ENCODE results near the gene ZCCHC14. TPM values are rescaled to one million over a fixed set of nuclear protein-coding genes. Genes with fewer than 3 reads are reported as not detected.

ZCCHC14 gene
- polyA plus RNA-seq, 1 donor (not counting 4 experiments of a cell fraction or from before 2014, with no cell fraction given) = 3.6 TPM

DNA sequence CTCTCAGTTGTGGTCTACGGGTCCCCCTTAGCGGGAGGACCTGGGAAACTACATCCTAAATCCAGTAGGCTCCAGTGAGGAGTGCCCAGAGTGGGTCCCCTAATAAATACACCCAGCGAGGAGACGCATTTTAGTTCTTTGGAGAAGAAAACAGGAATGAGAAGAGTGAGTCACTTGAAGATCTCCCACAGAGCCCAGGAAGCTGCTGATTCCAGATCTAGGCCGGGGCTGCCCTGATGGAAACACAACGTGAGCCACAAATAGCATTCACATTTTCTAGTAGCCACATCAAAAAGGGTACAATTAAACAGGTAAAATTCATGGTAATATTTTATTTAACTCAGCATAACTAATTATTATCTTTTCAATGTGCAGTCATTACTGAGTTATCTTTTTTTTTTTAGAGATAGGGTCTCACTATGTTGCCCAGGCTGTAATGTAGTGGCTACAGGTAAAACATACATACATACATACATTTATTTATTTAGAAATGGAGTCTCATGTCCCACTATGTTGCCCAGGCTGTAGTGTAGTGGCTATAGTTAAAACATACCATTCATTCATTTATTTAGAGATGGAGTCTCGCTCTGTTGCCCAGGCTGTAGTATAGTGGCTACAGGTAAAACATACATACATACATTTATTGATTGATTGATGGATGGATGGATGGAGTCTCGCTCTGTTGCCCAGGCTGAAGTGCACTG, 130.8 kb downstream of the ZCCHC14 start:
- TF ChIP-seq EZH2 (IDR thresholded peaks at IDR 0.05; ENCODE audit: low read length) = no peak
- TF ChIP-seq, protein P1, sequence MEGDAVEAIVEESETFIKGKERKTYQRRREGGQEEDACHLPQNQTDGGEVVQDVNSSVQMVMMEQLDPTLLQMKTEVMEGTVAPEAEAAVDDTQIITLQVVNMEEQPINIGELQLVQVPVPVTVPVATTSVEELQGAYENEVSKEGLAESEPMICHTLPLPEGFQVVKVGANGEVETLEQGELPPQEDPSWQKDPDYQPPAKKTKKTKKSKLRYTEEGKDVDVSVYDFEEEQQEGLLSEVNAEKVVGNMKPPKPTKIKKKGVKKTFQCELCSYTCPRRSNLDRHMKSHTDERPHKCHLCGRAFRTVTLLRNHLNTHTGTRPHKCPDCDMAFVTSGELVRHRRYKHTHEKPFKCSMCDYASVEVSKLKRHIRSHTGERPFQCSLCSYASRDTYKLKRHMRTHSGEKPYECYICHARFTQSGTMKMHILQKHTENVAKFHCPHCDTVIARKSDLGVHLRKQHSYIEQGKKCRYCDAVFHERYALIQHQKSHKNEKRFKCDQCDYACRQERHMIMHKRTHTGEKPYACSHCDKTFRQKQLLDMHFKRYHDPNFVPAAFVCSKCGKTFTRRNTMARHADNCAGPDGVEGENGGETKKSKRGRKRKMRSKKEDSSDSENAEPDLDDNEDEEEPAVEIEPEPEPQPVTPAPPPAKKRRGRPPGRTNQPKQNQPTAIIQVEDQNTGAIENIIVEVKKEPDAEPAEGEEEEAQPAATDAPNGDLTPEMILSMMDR (optimal IDR thresholded peaks at IDR 0.05 in 1 of 3, IDR thresholded peaks at IDR 0.05 in 1 of 3, conservative IDR thresholded peaks at IDR 0.05 in 1 of 3; ENCODE audit: extremely low read depth in 1 of 3, insufficient read depth in 2 of 3, low read length in 3 of 3) = no peak
- H3K9me1 ChIP-seq (ENCODE audit: control insufficient read depth, extremely low read depth, insufficient read depth, low read length) = no peaks in the 10 kb centered on the region
- dilution Hi-C loops (cut with MboI; ENCODE audit: extremely low pct_ligation_motif_present, low sequenced_read_pairs) = no loop called here
- H4K20me1 ChIP-seq (ENCODE audit: control insufficient read depth, extremely low read depth, insufficient read depth, low read length) = peaks cover 8% of the 10 kb centered on the region
- no peak overlapping the region for H3K4me3 ChIP-seq (ENCODE audit: control insufficient read depth in 2 of 3, extremely low read depth in 1 of 3, insufficient read depth in 2 of 3, low read depth in 1 of 3, low read length in 3 of 3)
- no peaks in the 10 kb centered on the region for H3K27me3 ChIP-seq (ENCODE audit: control insufficient read depth, extremely low read depth, insufficient read depth, low read length)
- no peak overlapping the region for H2AFZ ChIP-seq (ENCODE audit: control insufficient read depth, low read length)
- no peaks in the 10 kb centered on the region for H3K4me1 ChIP-seq (ENCODE audit: control insufficient read depth, extremely low read depth, insufficient read depth, low read length)
- no peak overlapping the region for H3K4me2 ChIP-seq (ENCODE audit: control insufficient read depth, extremely low read depth, insufficient read depth, low read depth, low read length)
- FAIRE-seq (no peak), DNase-seq (ENCODE audit: low read depth, low spot score) (no peak)
- peaks cover 42 to 44% of the 10 kb centered on the region in 2 experiments for H3K36me3 ChIP-seq (ENCODE audit: control insufficient read depth in 2 of 2, extremely low read depth in 1 of 2, insufficient read depth in 2 of 2, low read length in 2 of 2)
- H3K9ac ChIP-seq (ENCODE audit: control insufficient read depth, extremely low read depth, insufficient read depth, low read length) = no peak overlapping the region
- H3K79me2 ChIP-seq (ENCODE audit: control insufficient read depth, insufficient read depth, low read length) = peaks cover 41% of the 10 kb centered on the region
- no peak overlapping the region for H3K27ac ChIP-seq (ENCODE audit: control insufficient read depth, insufficient read depth, low read length)
- no peaks in the 10 kb centered on the region for H3K9me3 ChIP-seq (ENCODE audit: control insufficient read depth, low read depth, low read length)

GRCh38 chr16:87360862-87361610, 131.8 kb downstream of the ZCCHC14 start:
- H2AFZ ChIP-seq (ENCODE audit: control insufficient read depth, low read length) = no peak overlapping the region
- FAIRE-seq = no peak
- TF ChIP-seq, protein P1 (optimal IDR thresholded peaks at IDR 0.05 in 1 of 3, IDR thresholded peaks at IDR 0.05 in 1 of 3, conservative IDR thresholded peaks at IDR 0.05 in 1 of 3; ENCODE audit: extremely low read depth in 1 of 3, insufficient read depth in 2 of 3, low read length in 3 of 3) = no peak
- no peak for TF ChIP-seq EZH2 (IDR thresholded peaks at IDR 0.05; ENCODE audit: low read length)
- H3K27me3 ChIP-seq (ENCODE audit: control insufficient read depth, extremely low read depth, insufficient read depth, low read length) = no peaks in the 10 kb centered on the region
- no peaks in the 10 kb centered on the region for H3K4me1 ChIP-seq (ENCODE audit: control insufficient read depth, extremely low read depth, insufficient read depth, low read length)
- no peaks in the 10 kb centered on the region for H3K9me1 ChIP-seq (ENCODE audit: control insufficient read depth, extremely low read depth, insufficient read depth, low read length)
- H3K4me2 ChIP-seq (ENCODE audit: control insufficient read depth, extremely low read depth, insufficient read depth, low read depth, low read length) = no peak overlapping the region
- H3K9me3 ChIP-seq (ENCODE audit: control insufficient read depth, low read depth, low read length) = no peaks in the 10 kb centered on the region
- no peak overlapping the region for H3K27ac ChIP-seq (ENCODE audit: control insufficient read depth, insufficient read depth, low read length)
- peaks cover 32% of the 10 kb centered on the region for H3K79me2 ChIP-seq (ENCODE audit: control insufficient read depth, insufficient read depth, low read length)
- dilution Hi-C loops (cut with MboI; ENCODE audit: extremely low pct_ligation_motif_present, low sequenced_read_pairs) = no loop called here
- H3K36me3 ChIP-seq (ENCODE audit: control insufficient read depth in 2 of 2, extremely low read depth in 1 of 2, insufficient read depth in 2 of 2, low read length in 2 of 2) = peaks cover 37 to 46% of the 10 kb centered on the region in 2 experiments
- no peak overlapping the region for H3K9ac ChIP-seq (ENCODE audit: control insufficient read depth, extremely low read depth, insufficient read depth, low read length)
- peaks cover 8% of the 10 kb centered on the region for H4K20me1 ChIP-seq (ENCODE audit: control insufficient read depth, extremely low read depth, insufficient read depth, low read length)
- H3K4me3 ChIP-seq (ENCODE audit: control insufficient read depth in 2 of 3, extremely low read depth in 1 of 3, insufficient read depth in 2 of 3, low read depth in 1 of 3, low read length in 3 of 3) = no peak overlapping the region
- DNase-seq (ENCODE audit: low read depth, low spot score) = no peak

All from keratinocyte (primary cell).